ENCODE data around the gene PTF1A.
"Not testable (repeated sequence)": the region's sequence is repeated elsewhere in the genome, so short reads cannot be mapped to it uniquely, and the experiment has no call there.

Gene PTF1A

GRCh38 chr10:23204773-23205172 is 12.7 kb downstream of the PTF1A start:
- no peak for DNase-seq

GRCh38 chr10:23205972-23206642 is 14.0 kb downstream of the PTF1A start:
- DNase-seq, result no peak

- no peak for DNase-seq
These were observed 25.4 kb downstream of the PTF1A start for GRCh38 chr10:23217471-23217870.

- no peak for DNase-seq
These were observed 38.5 kb downstream of the PTF1A start for GRCh38 chr10:23230582-23230981.

GRCh38 chr10:23238015-23238414 is 45.9 kb downstream of the PTF1A start:
- no peak for DNase-seq

- DNase-seq, result not testable (repeated sequence)
These were observed 49.7 kb downstream of the PTF1A start for GRCh38 chr10:23241779-23242178.

All from fibroblast of skin of right quadriceps (primary cell).